Muscle layer of colon (tissue), 2 donors: ENCODE measurements around the gene PLCH2.

Experiments used
- H3K27ac ChIP-seq: one replicate; pipeline ENCODE4 v1.7.0; 2013; ENCODE audit warnings: low read depth, mild to moderate bottlenecking, low read length, moderate library complexity
- H3K27me3 ChIP-seq, 2 donors: one replicate each; pipeline ENCODE4 v1.7.0; 2013; ENCODE audit warnings: low read length in 2 of 2, mild to moderate bottlenecking in 2 of 2; ENCODE audit not compliant: insufficient read depth in 2 of 2, control insufficient read depth in 1 of 2
- H3K36me3 ChIP-seq: one replicate; pipeline ENCODE4 v1.7.0; 2013; ENCODE audit warnings: mild to moderate bottlenecking, low read length; ENCODE audit not compliant: insufficient read depth
- H3K4me1 ChIP-seq: one replicate; pipeline ENCODE4 v1.7.0; 2013; ENCODE audit warnings: mild to moderate bottlenecking, low read length; ENCODE audit not compliant: insufficient read depth
- H3K4me3 ChIP-seq, 2 donors: one replicate each; pipeline ENCODE4 v1.7.0; 2013; ENCODE audit warnings: low read length in 2 of 2, low read depth in 1 of 2, mild to moderate bottlenecking in 1 of 2, moderate library complexity in 1 of 2
- H3K9ac ChIP-seq: one replicate; pipeline ENCODE4 v1.7.0; 2013; ENCODE audit warnings: low read length
- H3K9me3 ChIP-seq: one replicate; pipeline ENCODE4 v1.7.0; 2013; ENCODE audit warnings: mild to moderate bottlenecking, low read length
- donor health status: abdominal sarcoma.
- donor health status: Adenocarcinoma of cecum.

Gene PLCH2

DNA sequence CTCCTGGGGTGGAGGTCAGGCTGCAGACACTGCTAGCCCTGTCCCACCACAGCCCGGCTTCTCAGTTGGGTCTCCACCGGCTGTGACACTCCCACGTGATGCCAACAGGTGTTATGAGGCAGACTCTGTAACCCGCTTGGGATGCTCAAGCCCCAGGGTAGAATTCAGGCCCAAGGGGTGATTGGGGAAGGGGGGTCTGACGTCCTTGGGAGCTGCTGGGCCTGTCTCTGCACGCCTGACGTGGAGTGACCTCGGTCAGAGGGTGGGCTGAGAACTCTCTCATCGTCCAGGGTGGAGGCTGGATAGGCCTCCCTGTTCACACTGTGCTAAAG lies 61.7 kb downstream of the PLCH2 start:
- Histone ChIP-seq H3K27me3 (peaks cover 13 to 84% of the 10 kb centered on the region in 2 donors), H3K9ac (no peak overlapping the region), H3K27ac (no peak overlapping the region), H3K9me3 (no peaks in the 10 kb centered on the region), H3K36me3 (no peaks in the 10 kb centered on the region), H3K4me3 (no peak overlapping the region), H3K4me1 (no peaks in the 10 kb centered on the region)

GRCh38 chr1:2538376-2538775 lies 62.3 kb downstream of the PLCH2 start:
- Histone ChIP-seq H3K27me3 (peaks cover 6 to 84% of the 10 kb centered on the region in 2 donors), H3K27ac (no peak overlapping the region), H3K36me3 (no peaks in the 10 kb centered on the region), H3K4me1 (no peaks in the 10 kb centered on the region), H3K9ac (no peak overlapping the region), H3K9me3 (no peaks in the 10 kb centered on the region), H3K4me3 (no peak overlapping the region)

DNA sequence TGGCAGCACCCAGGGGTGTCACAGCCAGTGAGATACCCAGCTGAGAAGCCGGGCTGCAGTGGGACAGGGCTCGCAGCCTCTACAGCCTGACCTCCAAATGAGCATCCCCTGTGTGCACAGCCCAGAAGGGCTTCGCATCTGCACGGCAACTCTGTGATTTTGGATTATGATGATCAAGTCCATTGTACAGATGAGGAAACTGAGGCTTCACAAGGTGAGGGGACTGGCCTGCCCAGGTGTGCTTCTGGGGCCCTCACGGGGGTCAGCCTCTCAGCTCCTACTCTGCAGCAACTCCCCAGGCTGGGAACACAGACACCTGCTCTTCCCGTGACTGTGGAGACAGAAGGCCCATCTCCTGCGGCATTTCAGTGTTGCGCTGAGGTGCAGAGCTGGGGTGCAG lies 62.8 kb downstream of the PLCH2 start:
- peaks cover 4 to 84% of the 10 kb centered on the region in 2 donors for H3K27me3 ChIP-seq
- no peak overlapping the region for H3K27ac ChIP-seq
- no peak overlapping the region for H3K4me3 ChIP-seq
- H3K9ac ChIP-seq, result no peak overlapping the region
- H3K36me3 ChIP-seq, result no peaks in the 10 kb centered on the region
- H3K4me1 ChIP-seq, result no peaks in the 10 kb centered on the region
- H3K9me3 ChIP-seq, result no peaks in the 10 kb centered on the region

DNA sequence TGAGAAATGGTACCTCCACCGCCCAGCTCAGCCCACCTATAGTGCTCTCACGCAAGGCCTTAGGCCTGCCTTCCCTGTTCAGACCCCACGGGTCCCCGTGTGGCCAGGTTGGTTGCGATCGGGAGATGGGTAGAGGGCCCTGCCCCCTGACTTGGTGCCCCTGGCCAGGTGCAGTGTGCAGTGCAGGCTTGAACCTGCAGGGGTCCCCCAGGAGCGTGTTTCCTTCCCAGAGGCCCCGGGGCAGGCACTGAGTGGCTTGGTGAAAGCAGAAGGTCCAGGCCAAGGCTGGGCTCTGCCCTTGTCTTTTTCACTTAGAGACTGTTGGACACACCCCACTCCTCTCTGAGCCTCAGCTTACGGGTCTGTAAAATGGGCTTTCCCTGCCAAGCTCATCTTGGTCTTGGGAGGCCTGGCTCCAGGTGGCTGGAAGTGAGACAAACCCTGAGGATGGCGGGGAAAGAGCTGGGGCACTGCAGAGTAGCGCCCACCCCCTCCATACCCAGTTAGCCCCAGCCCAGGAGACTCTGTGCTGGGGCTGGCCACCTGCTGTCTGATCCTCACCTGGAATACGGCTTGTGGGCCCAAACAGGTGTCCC lies 63.3 kb downstream of the PLCH2 start:
- Histone ChIP-seq H3K4me3 (no peak overlapping the region), H3K4me1 (peaks cover 3% of the 10 kb centered on the region), H3K27me3 (peaks cover 4 to 84% of the 10 kb centered on the region in 2 donors), H3K36me3 (no peaks in the 10 kb centered on the region), H3K27ac (no peak overlapping the region), H3K9me3 (no peaks in the 10 kb centered on the region), H3K9ac (no peak overlapping the region)

GRCh38 chr1:2540816-2541492 lies 64.9 kb downstream of the PLCH2 start:
- H3K9ac ChIP-seq, result no peak overlapping the region
- H3K4me1 ChIP-seq, result peaks cover 5% of the 10 kb centered on the region
- no peaks in the 10 kb centered on the region for H3K9me3 ChIP-seq
- H3K27ac ChIP-seq, result no peak overlapping the region
- H3K36me3 ChIP-seq, result no peaks in the 10 kb centered on the region
- no peak overlapping the region for H3K4me3 ChIP-seq
- peaks cover 0 to 87% of the 10 kb centered on the region in 2 donors for H3K27me3 ChIP-seq

DNA sequence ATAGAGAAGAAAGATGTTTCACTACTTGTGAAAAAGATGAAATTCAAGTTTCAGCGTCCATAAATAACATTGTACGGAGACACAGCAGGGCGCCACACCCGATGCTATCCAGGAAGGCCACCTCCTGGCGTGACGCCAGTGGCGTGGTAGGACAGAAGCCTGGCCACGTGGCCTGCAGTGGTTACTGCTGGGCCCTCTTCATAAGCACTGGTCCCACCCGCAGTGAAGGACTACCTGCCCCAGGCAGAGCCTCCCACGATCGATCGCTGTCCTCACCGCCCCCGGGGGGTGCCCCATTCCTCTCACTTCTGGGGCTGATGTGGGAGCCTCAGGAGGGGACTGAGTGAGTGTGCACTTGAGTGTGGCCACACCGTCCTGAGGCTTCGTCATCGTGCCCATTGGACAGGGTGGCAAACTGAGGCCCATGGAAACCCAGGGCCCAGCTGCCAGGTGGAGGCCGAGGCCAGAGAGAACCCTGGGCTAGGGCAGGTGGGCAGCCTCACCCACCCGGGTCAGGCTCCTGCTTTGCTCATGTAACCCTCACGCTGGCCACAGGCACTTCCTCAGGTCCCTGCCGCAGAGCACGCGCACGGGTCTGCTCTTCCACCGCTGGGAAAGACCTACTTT lies 65.6 kb downstream of the PLCH2 start:
- Histone ChIP-seq H3K4me1 (peaks cover 5% of the 10 kb centered on the region), H3K27me3 (peaks cover 0 to 87% of the 10 kb centered on the region in 2 donors), H3K27ac (no peak overlapping the region)

GRCh38 chr1:2542246-2542915 lies 66.3 kb downstream of the PLCH2 start:
- Histone ChIP-seq H3K9me3 (no peaks in the 10 kb centered on the region), H3K27me3 (peaks cover 0 to 89% of the 10 kb centered on the region in 2 donors), H3K27ac (no peak overlapping the region), H3K4me3 (no peak overlapping the region), H3K36me3 (no peaks in the 10 kb centered on the region), H3K9ac (no peak overlapping the region), H3K4me1 (peaks cover 10% of the 10 kb centered on the region)

More for the DNA sequence above, 65.6 kb downstream of the PLCH2 start:
- H3K4me3 ChIP-seq, result no peak overlapping the region
- no peaks in the 10 kb centered on the region for H3K9me3 ChIP-seq
- no peak overlapping the region for H3K9ac ChIP-seq
- H3K36me3 ChIP-seq, result no peaks in the 10 kb centered on the region

GRCh38 chr1:2543543-2544092 lies 67.5 kb downstream of the PLCH2 start:
- Histone ChIP-seq H3K9ac (no peak overlapping the region), H3K27me3 (peaks cover 0 to 86% of the 10 kb centered on the region in 2 donors), H3K4me1 (peaks cover 19% of the 10 kb centered on the region), H3K9me3 (no peaks in the 10 kb centered on the region), H3K36me3 (no peaks in the 10 kb centered on the region), H3K27ac (no peak overlapping the region), H3K4me3 (no peak overlapping the region)

DNA sequence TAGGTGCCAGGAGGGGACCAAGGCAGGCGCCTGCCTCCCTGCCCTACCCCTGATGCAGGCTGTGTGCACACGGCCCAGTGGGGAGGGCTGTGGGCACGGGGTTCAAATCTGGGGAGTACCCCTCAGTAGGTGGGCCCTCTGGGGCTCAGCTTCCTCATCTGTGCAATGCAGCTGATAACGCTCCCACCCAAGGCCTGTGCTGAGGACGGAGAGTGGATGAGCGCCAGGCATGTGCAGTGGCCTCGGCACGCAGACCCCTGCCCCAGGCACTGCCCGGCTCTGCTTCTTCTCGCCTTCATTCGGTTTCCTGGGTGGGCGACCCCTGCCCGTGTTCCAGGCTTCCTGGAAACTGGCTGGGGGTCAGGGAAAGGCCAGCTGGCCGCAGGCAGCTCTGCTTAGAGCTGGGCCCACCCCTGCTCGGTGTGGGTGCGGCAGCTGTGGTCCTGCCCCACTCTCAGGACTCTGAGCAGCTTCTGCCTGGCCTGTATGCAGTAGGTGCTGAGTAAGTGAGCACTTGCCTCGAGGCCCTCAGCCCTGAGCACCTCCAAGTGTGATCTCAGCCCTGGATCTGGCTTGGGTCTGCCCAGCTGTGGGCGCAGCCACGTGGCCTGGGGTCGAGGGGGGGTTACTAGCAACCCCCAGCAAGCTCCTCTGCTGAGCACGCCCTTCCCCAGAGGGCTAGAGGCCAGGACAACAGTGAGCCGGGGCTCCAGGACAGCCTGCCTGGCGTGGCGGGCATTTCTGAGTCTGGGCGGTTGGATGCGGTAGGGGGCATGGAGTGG lies 68.2 kb downstream of the PLCH2 start:
- H3K9me3 ChIP-seq, result no peaks in the 10 kb centered on the region
- no peak overlapping the region for H3K4me3 ChIP-seq
- H3K36me3 ChIP-seq, result no peaks in the 10 kb centered on the region
- no peak overlapping the region for H3K9ac ChIP-seq
- H3K4me1 ChIP-seq, result peaks cover 24% of the 10 kb centered on the region
- H3K27me3 ChIP-seq, result peaks cover 0 to 80% of the 10 kb centered on the region in 2 donors
- H3K27ac ChIP-seq, result no peak overlapping the region

DNA sequence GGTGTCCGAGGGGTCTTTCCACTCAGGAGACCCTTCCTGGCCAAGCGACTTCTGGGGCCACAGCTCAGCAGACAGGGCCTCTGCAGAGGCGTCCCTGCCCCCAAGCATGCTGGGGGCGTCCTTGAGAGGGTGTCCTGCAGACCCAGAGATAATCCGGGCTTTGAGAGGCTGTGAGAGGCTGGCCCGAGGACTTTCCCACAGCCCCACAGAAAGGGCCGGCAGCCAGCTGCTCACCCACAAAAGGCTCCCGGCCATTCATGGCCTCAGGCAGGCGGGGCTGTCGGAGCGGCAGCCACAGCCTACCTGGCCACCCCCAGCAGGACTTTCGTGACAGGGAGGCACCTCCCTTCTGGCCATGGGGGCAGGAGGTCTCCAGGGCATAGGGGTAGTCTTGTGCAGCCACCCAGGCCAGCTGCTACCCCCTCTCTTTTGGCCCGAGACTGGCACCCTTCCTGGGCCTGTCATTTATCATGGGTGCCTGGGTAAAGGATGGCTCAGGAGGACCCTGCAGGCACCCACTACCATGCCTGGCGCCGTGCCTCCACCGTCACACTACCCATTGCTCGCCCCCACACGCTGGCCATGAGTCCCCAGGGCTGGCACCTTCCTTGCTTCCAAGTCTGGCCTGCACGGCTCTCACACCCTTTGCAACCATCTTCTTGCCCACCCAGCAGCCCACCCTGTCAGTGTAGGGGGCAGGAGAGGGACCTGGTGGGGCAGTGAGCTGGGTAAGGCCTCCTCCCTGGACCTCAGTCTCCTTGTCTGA lies 69.0 kb downstream of the PLCH2 start:
- Histone ChIP-seq H3K9me3 (no peaks in the 10 kb centered on the region), H3K36me3 (no peaks in the 10 kb centered on the region), H3K27me3 (peaks cover 0 to 73% of the 10 kb centered on the region in 2 donors), H3K4me1 (peaks cover 26% of the 10 kb centered on the region), H3K27ac (no peak overlapping the region), H3K9ac (no peak overlapping the region), H3K4me3 (no peak overlapping the region)
